ENCODE results near the gene GABRR3. TPM values are rescaled to one million over a fixed set of nuclear protein-coding genes. Genes with fewer than 3 reads are reported as not detected.

GABRR3 gene
- total and polyA plus RNA-seq, 2 donors (not counting 1 experiment from before 2014, with no cell fraction given), result not detected

- H3K4me3 ChIP-seq (replicated peaks in 1 of 4; ENCODE audit: control extremely low read depth in 1 of 4, insufficient read depth in 1 of 4, low read depth in 3 of 4, low read length in 4 of 4), result no peak overlapping the region
- peaks cover 12% of the 10 kb centered on the region for H3K4me1 ChIP-seq (ENCODE audit: control insufficient read depth, extremely low read depth, insufficient read depth, low read length)
- peaks cover 4% of the 10 kb centered on the region for H3K36me3 ChIP-seq (ENCODE audit: control insufficient read depth, insufficient read depth, low read length)
- H2AFZ ChIP-seq (ENCODE audit: low read length), result no peak overlapping the region
- H3K9me3 ChIP-seq (ENCODE audit: control insufficient read depth, insufficient read depth, low read depth, low read length), result no peaks in the 10 kb centered on the region
- H3K9ac ChIP-seq (ENCODE audit: insufficient read depth, low read length), result no peak overlapping the region
- no peaks in the 10 kb centered on the region for H4K20me1 ChIP-seq (ENCODE audit: control insufficient read depth, extremely low read depth, insufficient read depth, low read length)
- peak in 1 of 2 donors; percentile 83 for DNase-seq (ENCODE audit: low read depth in 2 of 2)
- no peak overlapping the region for H3K4me2 ChIP-seq (ENCODE audit: extremely low read depth, insufficient read depth, low read length)
- TF ChIP-seq EZH2 (IDR thresholded peaks at IDR 0.05; ENCODE audit: low read length, missing control alignments) (no peak), CTCF (conservative IDR thresholded peaks at IDR 0.05 in 1 of 2, IDR thresholded peaks at IDR 0.05 in 1 of 2; ENCODE audit: low read depth in 1 of 2, low read length in 2 of 2) (no peak)
- no peak overlapping the region for H3K27ac ChIP-seq (ENCODE audit: insufficient read depth, low read length)
- H3K27me3 ChIP-seq (ENCODE audit: control insufficient read depth, insufficient read depth, low read length), result no peaks in the 10 kb centered on the region
- H3K79me2 ChIP-seq (ENCODE audit: control insufficient read depth, insufficient read depth, low read length), result peaks cover 2% of the 10 kb centered on the region
Measured at GRCh38 chr3:97957617-97958311, 77.4 kb downstream of the GABRR3 start.

- Histone ChIP-seq H3K9me3 (ENCODE audit: control insufficient read depth, insufficient read depth, low read depth, low read length) (no peaks in the 10 kb centered on the region), H3K4me1 (ENCODE audit: control insufficient read depth, extremely low read depth, insufficient read depth, low read length) (peaks cover 15% of the 10 kb centered on the region), H3K4me2 (ENCODE audit: extremely low read depth, insufficient read depth, low read length) (no peak overlapping the region), H3K4me3 (replicated peaks in 1 of 4; ENCODE audit: control extremely low read depth in 1 of 4, insufficient read depth in 1 of 4, low read depth in 3 of 4, low read length in 4 of 4) (no peak overlapping the region), H3K79me2 (ENCODE audit: control insufficient read depth, insufficient read depth, low read length) (no peaks in the 10 kb centered on the region), H2AFZ (ENCODE audit: low read length) (no peak overlapping the region), H3K27me3 (ENCODE audit: control insufficient read depth, insufficient read depth, low read length) (no peaks in the 10 kb centered on the region), H3K27ac (ENCODE audit: insufficient read depth, low read length) (no peak overlapping the region), H3K9ac (ENCODE audit: insufficient read depth, low read length) (no peak overlapping the region), H3K36me3 (ENCODE audit: control insufficient read depth, insufficient read depth, low read length) (peaks cover 4% of the 10 kb centered on the region), H4K20me1 (ENCODE audit: control insufficient read depth, extremely low read depth, insufficient read depth, low read length) (no peaks in the 10 kb centered on the region)
- TF ChIP-seq CTCF (conservative IDR thresholded peaks at IDR 0.05 in 1 of 2, IDR thresholded peaks at IDR 0.05 in 1 of 2; ENCODE audit: low read depth in 1 of 2, low read length in 2 of 2), result no peak
- no peak for TF ChIP-seq EZH2 (IDR thresholded peaks at IDR 0.05; ENCODE audit: low read length, missing control alignments)
- DNase-seq (ENCODE audit: low read depth in 2 of 2), result no peak
Measured at GRCh38 chr3:97956051-97956450, 79.1 kb downstream of the GABRR3 start.

- TF ChIP-seq CTCF (conservative IDR thresholded peaks at IDR 0.05 in 1 of 2, IDR thresholded peaks at IDR 0.05 in 1 of 2; ENCODE audit: low read depth in 1 of 2, low read length in 2 of 2), result no peak
- no peak for TF ChIP-seq EZH2 (IDR thresholded peaks at IDR 0.05; ENCODE audit: low read length, missing control alignments)
- Histone ChIP-seq H3K4me2 (ENCODE audit: extremely low read depth, insufficient read depth, low read length) (no peak overlapping the region), H3K4me1 (ENCODE audit: control insufficient read depth, extremely low read depth, insufficient read depth, low read length) (peaks cover 14% of the 10 kb centered on the region), H3K9me3 (ENCODE audit: control insufficient read depth, insufficient read depth, low read depth, low read length) (no peaks in the 10 kb centered on the region), H3K27ac (ENCODE audit: insufficient read depth, low read length) (no peak overlapping the region), H4K20me1 (ENCODE audit: control insufficient read depth, extremely low read depth, insufficient read depth, low read length) (no peaks in the 10 kb centered on the region), H3K36me3 (ENCODE audit: control insufficient read depth, insufficient read depth, low read length) (peaks cover 12% of the 10 kb centered on the region), H3K4me3 (replicated peaks in 1 of 4; ENCODE audit: control extremely low read depth in 1 of 4, insufficient read depth in 1 of 4, low read depth in 3 of 4, low read length in 4 of 4) (no peak overlapping the region), H3K79me2 (ENCODE audit: control insufficient read depth, insufficient read depth, low read length) (no peaks in the 10 kb centered on the region), H3K9ac (ENCODE audit: insufficient read depth, low read length) (no peak overlapping the region), H3K27me3 (ENCODE audit: control insufficient read depth, insufficient read depth, low read length) (no peaks in the 10 kb centered on the region), H2AFZ (ENCODE audit: low read length) (no peak overlapping the region)
- no peak for DNase-seq (ENCODE audit: low read depth in 2 of 2)
Measured at GRCh38 chr3:97954228-97954827, 80.8 kb downstream of the GABRR3 start.
